GM23248 (cell line): Measurements from ENCODE around the gene CREG1. TPM values are rescaled to one million over a fixed set of nuclear protein-coding genes. Genes with fewer than 3 reads are reported as not detected.
"Not testable (repeated sequence)": the region's sequence is repeated elsewhere in the genome, so short reads cannot be mapped to it uniquely, and the experiment has no call there.

Source experiments
- DNase-seq: peaks from one replicate; pipeline ENCODE4 v3.0.0-alpha.2; 2015
- H2AFZ ChIP-seq: fragments of 200-600 bp; sonication (generic); 2 replicates; pipeline ENCODE4 v1.6.1; 2016; ENCODE audit warnings: antibody characterized with exemption
- H3F3A ChIP-seq: fragments of 200-600 bp; sonication (generic); 2 replicates; pipeline ENCODE4 v1.6.1; 2016; ENCODE audit warnings: mild to moderate bottlenecking, antibody characterized with exemption, mixed run types; ENCODE audit not compliant: insufficient read depth
- H3K27ac ChIP-seq: fragments of 200-600 bp; sonication (generic); 2 replicates; pipeline ENCODE4 v1.5.1; 2016; ENCODE audit warnings: mild to moderate bottlenecking
- H3K27me3 ChIP-seq: fragments of 200-600 bp; sonication (generic); replicated peaks from 2 replicates; pipeline ENCODE4 v1.6.1; 2016; ENCODE audit warnings: mild to moderate bottlenecking; ENCODE audit not compliant: insufficient read depth
- H3K36me3 ChIP-seq: fragments of 200-600 bp; sonication (generic); 2 replicates; pipeline ENCODE4 v1.6.1; 2016; ENCODE audit warnings: low read depth, mild to moderate bottlenecking
- H3K4me1 ChIP-seq: fragments of 200-600 bp; sonication (generic); 2 replicates; pipeline ENCODE4 v1.6.1; 2016; ENCODE audit warnings: mild to moderate bottlenecking; ENCODE audit not compliant: insufficient read depth
- H3K4me2 ChIP-seq: fragments of 200-600 bp; sonication (generic); one replicate; pipeline ENCODE4 v1.6.1; 2016; ENCODE audit warnings: mild to moderate bottlenecking; ENCODE audit not compliant: unreplicated experiment
- H3K4me3 ChIP-seq: fragments of 200-600 bp; sonication (generic); 2 replicates; pipeline ENCODE4 v1.5.1; 2016; ENCODE audit warnings: mild to moderate bottlenecking
- H3K79me2 ChIP-seq: fragments of 200-600 bp; sonication (generic); 2 replicates; pipeline ENCODE4 v1.6.1; 2016; ENCODE audit warnings: mild to moderate bottlenecking; ENCODE audit not compliant: insufficient read depth
- H3K9ac ChIP-seq: fragments of 200-600 bp; sonication (generic); 2 replicates; pipeline ENCODE4 v1.6.1; 2016; ENCODE audit warnings: mild to moderate bottlenecking
- H3K9me2 ChIP-seq: fragments of 200-600 bp; sonication (generic); 2 replicates; pipeline ENCODE4 v1.6.1; 2016; ENCODE audit warnings: mixed run types, mild to moderate bottlenecking, moderate library complexity; ENCODE audit not compliant: insufficient read depth
- H3K9me3 ChIP-seq: fragments of 200-600 bp; sonication (generic); one replicate; pipeline ENCODE4 v1.6.1; 2017; ENCODE audit warnings: low read depth
- H4K20me1 ChIP-seq: fragments of 200-600 bp; sonication (generic); 2 replicates; pipeline ENCODE4 v1.6.0; 2016; ENCODE audit not compliant: insufficient read depth
- EZH2 ChIP-seq: fragments of 200-600 bp; sonication (generic); IDR thresholded peaks from 2 replicates; pipeline ENCODE4 v1.6.1; 2018; ENCODE audit warnings: antibody characterized with exemption, mild to moderate bottlenecking; ENCODE audit not compliant: insufficient read depth, poor library complexity, severe bottlenecking
- EZH2phosphoT487 ChIP-seq: fragments of 200-600 bp; sonication (generic); IDR thresholded peaks from 2 replicates; pipeline ENCODE4 v1.6.1; 2018; ENCODE audit warnings: antibody characterized with exemption, moderate library complexity, mild to moderate bottlenecking, low read depth; ENCODE audit not compliant: insufficient read depth
- WGBS, 2 experiments: methylation state at CpG; one replicate each; pipeline ENCODE4 v1.1.6; 2015 to 2017; ENCODE audit warnings: low lambda C conversion rate in 2 of 2, low coverage in 1 of 2; ENCODE audit errors: missing lambda C conversion rate in 2 of 2; 5-methylcytosine and 5-hydroxymethylcytosine counted together
- in situ Hi-C: fragments of 300-500 bp; cut with MboI; formaldehyde crosslinking; loops from 2 replicates; pipeline ENCODE4 v1.15.0; 2020
- polyA plus RNA-seq: library from polyadenylated mRNA; unstranded; fragments of >200 nt; fragmentation: Nextera tagmentation; extraction: Ambion mirVana; gene quantifications from 2 replicates; pipeline ENCODE4 v1.2.1, GENCODE V29; 2016
- total RNA-seq: library from RNA; depleted of rRNA; stranded (reverse); fragments of >200 nt; shearing (Covaris generic); gene quantifications from 2 replicates; pipeline ENCODE4 v1.2.3, GENCODE V29; 2014

The CREG1 gene
- total and polyA plus RNA-seq, 2 experiments from 2014 or later, result 72.0 to 86.6 TPM

GRCh38 chr1:167563579-167564246 is 10.2 kb upstream of the CREG1 start:
- 75 to 78% methylated on average over 6 of the region's 7 CpGs for WGBS, 2 experiments
- Histone ChIP-seq H3K9me3 (no peaks in the 10 kb centered on the region), H3K36me3 (no peaks in the 10 kb centered on the region), H4K20me1 (no peaks in the 10 kb centered on the region), H2AFZ (no peak overlapping the region), H3K27me3 (no peaks in the 10 kb centered on the region), H3K4me3 (no peak overlapping the region), H3K9ac (no peak overlapping the region), H3K27ac (no peak overlapping the region), H3K4me1 (no peaks in the 10 kb centered on the region), H3K4me2 (no peak overlapping the region), H3K9me2 (no peaks in the 10 kb centered on the region), H3F3A (no peaks in the 10 kb centered on the region), H3K79me2 (no peaks in the 10 kb centered on the region)
- in situ Hi-C loops, result no loop called here
- TF ChIP-seq EZH2phosphoT487, result no peak
- TF ChIP-seq EZH2, result no peak
- no peak for DNase-seq

- Histone ChIP-seq H3K36me3 (no peaks in the 10 kb centered on the region), H4K20me1 (no peaks in the 10 kb centered on the region), H3K9me2 (no peaks in the 10 kb centered on the region), H3K9ac (no peak overlapping the region), H3K4me1 (no peaks in the 10 kb centered on the region), H3F3A (no peaks in the 10 kb centered on the region), H3K27me3 (no peaks in the 10 kb centered on the region), H3K9me3 (no peaks in the 10 kb centered on the region), H3K79me2 (no peaks in the 10 kb centered on the region), H3K4me3 (no peak overlapping the region), H2AFZ (no peak overlapping the region), H3K4me2 (no peak overlapping the region), H3K27ac (no peak overlapping the region)
- in situ Hi-C loops, result no loop called here
- WGBS, 2 experiments, result 81 to 100% methylated on average over 1 of the region's 1 CpG
- peak; percentile 78 for DNase-seq
- TF ChIP-seq EZH2 (no peak), EZH2phosphoT487 (no peak)
These were observed 9.1 kb upstream of the CREG1 start for GRCh38 chr1:167562702-167563101.

- TF ChIP-seq EZH2 (no peak), EZH2phosphoT487 (no peak)
- no peaks in the 10 kb centered on the region for H4K20me1 ChIP-seq
- no peak overlapping the region for H3K27ac ChIP-seq
- H3K9me2 ChIP-seq, result no peaks in the 10 kb centered on the region
- in situ Hi-C loops, result no loop called here
- H3K4me2 ChIP-seq, result no peak overlapping the region
- no peak overlapping the region for H2AFZ ChIP-seq
- no peaks in the 10 kb centered on the region for H3K4me1 ChIP-seq
- no peaks in the 10 kb centered on the region for H3K27me3 ChIP-seq
- no peaks in the 10 kb centered on the region for H3K9me3 ChIP-seq
- DNase-seq, result no peak
- H3K79me2 ChIP-seq, result no peaks in the 10 kb centered on the region
- no peaks in the 10 kb centered on the region for H3F3A ChIP-seq
- no peak overlapping the region for H3K9ac ChIP-seq
- no peak overlapping the region for H3K4me3 ChIP-seq
- 78 to 79% methylated on average over 6 of the region's 6 CpGs for whole genome bisulfite sequencing, 2 experiments
- no peaks in the 10 kb centered on the region for H3K36me3 ChIP-seq
These were observed 8.2 kb upstream of the CREG1 start for GRCh38 chr1:167561753-167562152.

- DNase-seq, result peak; percentile 72
- no peaks in the 10 kb centered on the region for H3K79me2 ChIP-seq
- H3K9me2 ChIP-seq, result no peaks in the 10 kb centered on the region
- H3K9ac ChIP-seq, result no peak overlapping the region
- no peaks in the 10 kb centered on the region for H3F3A ChIP-seq
- no peak overlapping the region for H3K4me2 ChIP-seq
- TF ChIP-seq EZH2, result no peak
- no peak for TF ChIP-seq EZH2phosphoT487
- no peaks in the 10 kb centered on the region for H3K36me3 ChIP-seq
- in situ Hi-C loops, result no loop called here
- H3K4me1 ChIP-seq, result no peaks in the 10 kb centered on the region
- H3K27me3 ChIP-seq, result no peaks in the 10 kb centered on the region
- WGBS, 2 experiments, result 2 to 5% methylated on average over 5 of the region's 5 CpGs
- H3K4me3 ChIP-seq, result no peak overlapping the region
- no peaks in the 10 kb centered on the region for H4K20me1 ChIP-seq
- no peak overlapping the region for H2AFZ ChIP-seq
- H3K9me3 ChIP-seq, result no peaks in the 10 kb centered on the region
- no peak overlapping the region for H3K27ac ChIP-seq
These were observed 2.6 kb upstream of the CREG1 start for GRCh38 chr1:167555971-167556714.

- H3K4me3 ChIP-seq, H3F3A ChIP-seq, H3K9me2 ChIP-seq, in situ Hi-C loops, H3K4me1 ChIP-seq, H3K27ac ChIP-seq, H3K4me2 ChIP-seq, H3K79me2 ChIP-seq, H3K9ac ChIP-seq, DNase-seq, H3K36me3 ChIP-seq, H3K27me3 ChIP-seq, H4K20me1 ChIP-seq, H3K9me3 ChIP-seq, H2AFZ ChIP-seq: not testable (repeated sequence)
- 85 to 88% methylated on average over 1 of the region's 1 CpG for WGBS, 2 experiments
These were observed 1.5 kb upstream of the CREG1 start for GRCh38 chr1:167555072-167555471.
